ENCODE measurements around the gene GRK2. TPM values are rescaled to one million over a fixed set of nuclear protein-coding genes. Genes with fewer than 3 reads are reported as not detected.
A peak's percentile ranks its signal among the peaks of the same experiment; 100 is the strongest.

Gene GRK2
- total and polyA plus RNA-seq, 2 of the 13 experiments (the other 11 are each of a cell fraction or from before 2014, with no cell fraction given): 31.3 to 42.4 TPM

- Histone ChIP-seq H4K20me1 (ENCODE audit: insufficient read depth, low read length) (no peaks in the 10 kb centered on the region), H3K4me1 (ENCODE audit: insufficient read depth, low read length) (peaks cover 5% of the 10 kb centered on the region; the same call in 1 of the 2 replicates), H3K27me3 (ENCODE audit: control insufficient read depth in 1 of 2, insufficient read depth in 2 of 2, low read length in 2 of 2) (no peaks in the 10 kb centered on the region), H3K79me2 (ENCODE audit: insufficient read depth, low read length) (no peaks in the 10 kb centered on the region), H2AFZ (ENCODE audit: low read length) (no peak overlapping the region), H3K9ac (ENCODE audit: insufficient read depth, low read depth, low read length) (no peak overlapping the region), H3K9me3 (ENCODE audit: low read length) (no peaks in the 10 kb centered on the region), H3K36me3 (replicated peaks in 1 of 2; ENCODE audit: control insufficient read depth in 1 of 2, insufficient read depth in 2 of 2, low read length in 2 of 2) (peaks cover 0 to 2% of the 10 kb centered on the region in 2 experiments; a peak in 3 of 5 replicates), H3K4me3 (replicated peaks in 1 of 3; ENCODE audit: insufficient read depth in 1 of 3, low read depth in 2 of 3, low read length in 3 of 3) (no peak overlapping the region), H3K4me2 (ENCODE audit: low read depth, low read length) (no peak overlapping the region), H3K27ac (ENCODE audit: extremely low read length, insufficient read depth, low read length) (no peak overlapping the region)
- BruUV-seq (replicated peaks): no TSS peak
- DNase-seq (ENCODE audit: low spot score): no peak
- FAIRE-seq: no peak
- CTCF ChIA-PET (ENCODE audit: low intra/inter-chr PET ratio, low total read pairs): no interaction called here
- WGBS (ENCODE audit: low lambda C conversion rate): 95% methylated on average over 10 of the region's 15 CpGs
- intact Hi-C loops (cut with micrococcal nuclease; ENCODE audit: unreplicated experiment): loop anchor here (10.0 kb wide), 1 partner anchor 197 kb away; the partner anchor contains the start of gene KDM2A
- TF ChIP-seq HNRNPL (IDR thresholded peaks at IDR 0.05; ENCODE audit: low read depth, low read length) (0 out of 2 replicates have a peak, but pooled peaks have one; percentile 30), ATF7-NPFF (CRISPR knock-in tag; IDR thresholded peaks at IDR 0.05; ENCODE audit: low read depth) (no peak), ZBTB33 (CRISPR knock-in tag; IDR thresholded peaks at IDR 0.05) (peak; percentile 9; the same call in 1 of the 2 replicates)
- peak; percentile 61 for ATAC-seq
- in situ Hi-C loops (cut with HindIII; ENCODE audit: extremely low pct_ligation_motif_present, low pct_unique_long_range_greater_than_20kb): no loop called here
- POLR2A ChIA-PET: interaction anchor here (2.0 kb wide), 1 partner anchor 9 kb away, joined by 9 read pairs; the partner anchor contains the start of gene SSH3
These were observed 45.3 kb downstream of the GRK2 start for GRCh38 chr11:67311556-67312082.

Data from HepG2 (cell line).